ENCODE results near the gene RIPPLY1.
"Not testable (repeated sequence)": the region's sequence is repeated elsewhere in the genome, so short reads cannot be mapped to it uniquely, and the experiment has no call there.

RIPPLY1 gene

DNA sequence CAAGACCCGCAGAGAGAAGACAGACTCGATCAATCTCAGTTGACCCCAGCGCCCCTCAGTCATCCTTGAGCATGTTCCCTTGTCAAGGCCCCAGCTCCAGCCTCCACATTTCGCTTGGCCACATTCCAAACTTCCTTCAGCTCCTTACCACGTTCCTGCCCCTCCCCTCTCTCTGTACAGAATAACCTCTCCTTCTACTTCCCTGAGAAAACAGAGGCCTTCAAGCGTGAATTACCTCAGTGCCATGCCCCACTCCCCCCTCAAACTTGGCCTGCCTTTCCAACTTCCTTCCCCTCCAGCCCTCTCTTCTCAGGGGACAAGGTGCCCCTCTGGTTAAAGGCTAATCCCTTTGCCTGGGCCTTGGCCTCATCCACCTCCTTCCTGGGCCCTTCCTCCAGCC, 3.2 kb upstream of the RIPPLY1 start:
- no peak for DNase-seq (ENCODE audit: low spot score)

- no peak for DNase-seq (ENCODE audit: low spot score)
Observed at GRCh38 chrX:106905064-106905708, 2.0 kb upstream of the RIPPLY1 start.

- no peak for DNase-seq (ENCODE audit: low spot score)
Observed at GRCh38 chrX:106903856-106904528, 851 bp upstream of the RIPPLY1 start.

DNA sequence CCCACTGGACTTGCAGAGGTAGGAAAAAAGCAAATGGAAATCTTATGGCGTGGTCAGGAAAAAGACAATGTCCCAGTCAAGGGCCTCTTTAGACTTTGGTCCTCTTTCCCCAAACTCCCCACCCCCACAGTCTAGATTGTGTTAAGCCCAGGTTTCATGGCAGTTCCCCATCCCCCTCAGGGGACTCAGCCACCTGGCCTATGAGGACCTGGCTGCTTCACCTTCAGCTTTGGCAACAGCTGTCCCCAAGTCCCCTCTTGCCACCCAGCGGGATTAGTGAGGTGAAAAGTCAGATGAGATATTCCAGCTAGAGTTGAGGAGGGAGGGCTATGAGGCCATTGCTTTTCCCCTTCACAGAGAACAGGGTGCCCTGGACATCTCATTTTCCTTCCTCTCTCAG, 457 bp downstream of the RIPPLY1 start:
- DNase-seq (ENCODE audit: low spot score), result no peak

- DNase-seq (ENCODE audit: low spot score), result no peak
Observed at GRCh38 chrX:106901781-106902219, 1.3 kb downstream of the RIPPLY1 start.

GRCh38 chrX:106901341-106901740, 1.8 kb downstream of the RIPPLY1 start:
- DNase-seq (ENCODE audit: low spot score), result no peak

GRCh38 chrX:106899841-106900240, 3.3 kb downstream of the RIPPLY1 start:
- DNase-seq (ENCODE audit: low spot score), result no peak

DNA sequence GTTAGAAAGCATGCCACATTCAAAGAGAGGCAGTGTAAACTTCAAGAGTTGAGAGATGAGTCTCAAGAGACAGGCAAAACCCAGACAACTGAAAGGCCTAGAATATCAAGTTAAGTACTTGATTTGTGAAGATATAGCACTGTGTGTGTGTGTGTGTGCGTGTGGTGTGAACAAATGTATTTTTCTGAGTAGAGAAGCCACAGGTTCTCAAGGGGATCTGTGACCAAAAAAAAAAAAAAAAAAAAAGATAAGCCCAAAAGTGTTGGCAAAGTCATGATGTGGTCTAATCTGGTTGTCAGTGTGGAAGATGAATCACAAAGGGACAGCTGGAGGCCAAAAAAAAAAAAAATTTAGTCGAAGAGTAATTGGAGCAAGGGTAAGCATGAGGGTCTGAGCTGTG, 3.9 kb downstream of the RIPPLY1 start:
- DNase-seq (ENCODE audit: low spot score), result no peak

DNA sequence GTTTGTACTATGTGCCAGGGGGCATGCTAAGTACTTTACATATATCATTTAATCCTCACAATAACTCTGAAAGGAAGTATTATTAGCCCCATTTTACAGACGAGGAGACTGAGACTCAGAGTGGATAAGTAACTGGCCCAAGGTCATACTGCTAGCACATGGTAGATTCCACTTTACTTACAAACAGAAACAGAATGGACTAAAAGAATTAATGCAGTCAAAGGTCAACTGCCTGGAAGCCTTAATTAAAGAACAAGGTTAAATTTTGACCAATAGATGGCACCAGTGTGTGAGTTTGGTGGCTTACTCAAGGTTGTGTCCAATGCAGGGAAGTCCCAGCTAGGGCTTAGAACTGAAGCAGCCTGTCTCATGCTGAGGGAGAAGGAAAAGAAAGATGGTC, 4.7 kb downstream of the RIPPLY1 start:
- peak; percentile 31 for DNase-seq (ENCODE audit: low spot score)

- DNase-seq (ENCODE audit: low spot score), result no peak
Observed at GRCh38 chrX:106897259-106897658, 5.9 kb downstream of the RIPPLY1 start.

DNA sequence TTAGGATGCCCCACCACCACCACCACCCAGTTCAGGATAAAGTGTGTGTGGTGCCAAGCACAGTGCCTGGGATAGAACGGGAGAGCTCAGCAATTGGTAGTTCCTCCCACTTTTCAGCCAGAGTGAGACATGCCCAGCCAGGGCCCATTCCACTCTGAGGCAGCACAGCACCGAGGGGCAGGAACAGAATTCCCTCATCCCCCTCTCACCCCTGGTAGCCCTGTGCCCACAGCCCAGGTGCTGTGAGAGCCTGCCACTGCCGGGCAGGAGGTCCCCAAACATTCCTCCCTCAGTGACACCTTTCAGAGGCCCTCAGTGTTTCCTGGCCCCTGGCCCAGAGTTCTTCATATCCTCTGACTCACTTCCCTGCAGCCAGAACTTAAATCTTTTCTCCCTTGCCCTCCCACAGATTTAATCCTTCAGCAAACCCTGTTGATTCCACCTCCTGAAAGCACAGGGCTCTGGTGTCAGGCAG, 8.1 kb downstream of the RIPPLY1 start:
- no peak for DNase-seq (ENCODE audit: low spot score)

GRCh38 chrX:106894392-106894909, 8.7 kb downstream of the RIPPLY1 start:
- DNase-seq (ENCODE audit: low spot score), result peak; percentile 62

- no peak for DNase-seq (ENCODE audit: low spot score)
Observed at GRCh38 chrX:106891762-106892460, 11.2 kb downstream of the RIPPLY1 start.

DNA sequence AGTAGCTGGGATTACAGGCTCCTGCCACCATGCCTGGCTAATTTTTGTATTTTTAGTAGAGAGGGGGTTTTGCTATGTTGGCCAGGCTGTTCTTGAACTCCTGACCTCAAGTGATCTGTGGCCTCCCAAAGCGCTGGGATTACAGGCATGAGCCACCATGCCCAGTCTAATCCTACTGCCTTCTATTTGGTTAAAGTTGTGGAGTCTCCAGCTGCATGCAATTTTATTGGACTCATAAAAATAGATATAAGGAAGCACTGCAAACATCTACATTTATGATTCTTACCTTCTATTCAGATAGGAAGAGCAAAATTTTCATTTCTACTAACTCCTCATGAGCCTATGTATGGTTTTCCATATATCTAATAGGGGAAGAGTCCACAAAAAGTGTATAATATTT, 13.7 kb downstream of the RIPPLY1 start:
- no peak for DNase-seq (ENCODE audit: low spot score)

DNA sequence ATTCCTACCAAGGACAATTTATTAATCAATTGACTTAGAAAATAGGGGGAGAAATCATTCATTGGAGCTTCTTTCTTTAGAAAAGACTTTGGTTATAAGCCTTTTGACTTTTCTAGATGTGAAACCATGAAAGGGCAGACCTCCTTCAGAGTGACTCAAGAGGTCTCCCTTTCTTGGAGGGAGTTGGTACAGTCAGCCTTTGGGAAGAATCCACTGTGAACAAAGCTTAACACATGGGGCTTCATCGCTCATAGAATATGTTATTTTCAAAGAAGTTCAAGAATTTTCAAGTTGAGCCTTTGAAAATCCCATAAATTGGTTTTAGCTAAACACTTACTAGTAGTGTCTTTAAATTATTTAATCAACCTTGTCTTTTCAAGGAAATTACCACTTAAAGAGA, 28.0 kb downstream of the RIPPLY1 start:
- no peak for DNase-seq (ENCODE audit: low spot score)

GRCh38 chrX:106874075-106874474, 29.1 kb downstream of the RIPPLY1 start:
- no peak for DNase-seq (ENCODE audit: low spot score)

DNA sequence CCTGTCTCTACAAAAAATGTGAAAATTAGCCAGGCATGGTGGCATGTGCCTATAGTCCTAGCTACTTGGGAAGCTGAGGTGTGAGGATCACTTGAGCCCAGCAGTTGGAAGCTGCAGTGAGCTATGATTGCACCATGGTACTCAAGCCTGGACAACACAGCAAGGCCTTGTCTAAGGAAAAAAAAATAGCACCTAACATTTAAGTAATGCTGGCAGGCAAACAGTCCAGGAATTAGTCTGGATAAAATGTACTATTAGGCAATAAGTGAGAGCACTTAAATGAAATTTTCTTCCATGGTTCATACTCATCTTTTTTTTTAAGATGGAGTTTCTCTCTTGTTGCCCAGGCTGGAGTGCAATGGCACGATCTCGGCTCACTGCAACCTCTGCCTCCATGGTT, 30.3 kb downstream of the RIPPLY1 start:
- not testable (repeated sequence) for DNase-seq (ENCODE audit: low spot score)

- no peak for DNase-seq (ENCODE audit: low spot score)
Observed at GRCh38 chrX:106863697-106864096, 39.4 kb downstream of the RIPPLY1 start.

- no peak for DNase-seq (ENCODE audit: low spot score)
Observed at GRCh38 chrX:106862972-106863688, 40.0 kb downstream of the RIPPLY1 start.
